Activated B cell treated with CpG ODN at 0.5 μM for 24 hours (primary cell): Measurements from ENCODE around the gene DARS1. TPM values are rescaled to one million over a fixed set of nuclear protein-coding genes. Genes with fewer than 3 reads are reported as not detected.

ENCODE experiments used
- ATAC-seq: fragments of 200-7000 bp; cut with Tn5 transposase; one replicate; pipeline ENCODE4 v1.10.0; 2021; ENCODE audit warnings: low read depth, mild to moderate bottlenecking, moderate library complexity
- CTCF ChIA-PET: fragments of 350-600 bp; sonication (Branson Sonifier 250); formaldehyde crosslinking; loops from one replicate; lab custom pipeline; 2021; ENCODE audit warnings: antibody characterized with exemption; lab: Charles Lee
- POLR2A ChIA-PET: fragments of 350-600 bp; sonication (Branson Sonifier 250); formaldehyde crosslinking; loops from one replicate; lab custom pipeline; 2021; ENCODE audit warnings: antibody characterized with exemption; lab: Charles Lee
- DNase-seq: peaks from one replicate; pipeline ENCODE4 v3.0.0; 2022
- H3K27ac Mint-ChIP-seq: one replicate; pipeline ENCODE4 v1.8.0; 2020; ENCODE audit warnings: mixed read lengths
- H3K27me3 Mint-ChIP-seq: one replicate; pipeline ENCODE4 v1.8.0; 2021; ENCODE audit warnings: mixed read lengths
- H3K36me3 Mint-ChIP-seq: one replicate; pipeline ENCODE4 v1.8.0; 2021; ENCODE audit warnings: low read depth, mixed read lengths
- H3K4me1 Mint-ChIP-seq: one replicate; pipeline ENCODE4 v1.8.0; 2021; ENCODE audit warnings: mixed read lengths
- H3K4me3 Mint-ChIP-seq: one replicate; pipeline ENCODE4 v1.8.0; 2020; ENCODE audit warnings: mild to moderate bottlenecking, mixed read lengths
- H3K9me3 Mint-ChIP-seq: one replicate; pipeline ENCODE4 v1.8.0; 2020; ENCODE audit warnings: mixed read lengths
- CTCF ChIP-seq: fragments of 200-600 bp; IDR thresholded peaks from one replicate; pipeline ENCODE4 v1.8.0; 2022; ENCODE audit warnings: antibody characterized with exemption, mild to moderate bottlenecking
- intact Hi-C: fragments of 100-400 bp; cut with micrococcal nuclease; formaldehyde crosslinking; loops from one replicate; pipeline ENCODE4 v1.15.1; 2024
- total RNA-seq: library from RNA; stranded (reverse); gene quantifications from 2 replicates; pipeline ENCODE4 v1.2.3, GENCODE V29; 2022

The DARS1 gene
- total RNA-seq, 1 donor from 2014 or later, result 96.3 TPM

- peak; percentile 61 for ATAC-seq
Measured at GRCh38 chr2:135916207-135916606, 69.2 kb downstream of the DARS1 start.

GRCh38 chr2:135914485-135914884 lies 70.9 kb downstream of the DARS1 start:
- ATAC-seq, result no peak
- no peak for DNase-seq
- intact Hi-C loops, result loop anchor here (10.0 kb wide), 2 partner anchors 750 to 820 kb away; no protein-coding TSS in a partner anchor
- H3K4me3 Mint-ChIP-seq, result no peak overlapping the region
- CTCF ChIA-PET, result interaction anchor here (0.9 to 6.9 kb wide), 12 partner anchors 10 to 823 kb away, joined by 3 to 298 read pairs (median 5); no protein-coding TSS in a partner anchor
- POLR2A ChIA-PET, result interaction anchor here (0.8 to 1.9 kb wide), 5 partner anchors 142 to 470 kb away, joined by 3 to 17 read pairs (median 5); no protein-coding TSS in a partner anchor
- H3K27me3 Mint-ChIP-seq, result no peaks in the 10 kb centered on the region
- TF ChIP-seq CTCF, result no peak
- peaks cover 44% of the 10 kb centered on the region for H3K36me3 Mint-ChIP-seq
- H3K27ac Mint-ChIP-seq, result no peak overlapping the region
- H3K4me1 Mint-ChIP-seq, result peaks cover 6% of the 10 kb centered on the region
- H3K9me3 Mint-ChIP-seq, result no peaks in the 10 kb centered on the region

More at GRCh38 chr2:135916207-135916606, 69.2 kb downstream of the DARS1 start:
- CTCF ChIA-PET, result interaction anchor here (1.6 to 6.9 kb wide), 2 partner anchors 214 to 466 kb away, joined by 3 to 298 read pairs; no protein-coding TSS in a partner anchor
- DNase-seq, result no peak
- Mint-ChIP-seq H3K9me3 (no peaks in the 10 kb centered on the region), H3K36me3 (peaks cover 38% of the 10 kb centered on the region), H3K4me1 (peaks cover 6% of the 10 kb centered on the region), H3K27ac (no peak overlapping the region), H3K4me3 (no peak overlapping the region), H3K27me3 (no peaks in the 10 kb centered on the region)
- POLR2A ChIA-PET, result no interaction called here
- intact Hi-C loops, result loop anchor here (1.0 to 10.0 kb wide), 9 partner anchors 200 to 819 kb away; no protein-coding TSS in a partner anchor
- TF ChIP-seq CTCF, result peak; percentile 82

GRCh38 chr2:135913727-135914365 lies 71.6 kb downstream of the DARS1 start:
- intact Hi-C loops, result loop anchor here (1.0 to 10.0 kb wide), 3 partner anchors 509 to 821 kb away; no protein-coding TSS in a partner anchor
- peaks cover 6% of the 10 kb centered on the region for H3K4me1 Mint-ChIP-seq
- CTCF ChIA-PET, result interaction anchor here (0.6 to 6.9 kb wide), 19 partner anchors 10 to 823 kb away, joined by 3 to 298 read pairs (median 5); no protein-coding TSS in a partner anchor
- DNase-seq (no peak), ATAC-seq (peak; percentile 64)
- POLR2A ChIA-PET, result interaction anchor here (0.6 to 1.9 kb wide), 8 partner anchors 85 to 471 kb away, joined by 3 to 17 read pairs (median 4); no protein-coding TSS in a partner anchor
- no peak overlapping the region for H3K27ac Mint-ChIP-seq
- peaks cover 48% of the 10 kb centered on the region for H3K36me3 Mint-ChIP-seq
- no peak overlapping the region for H3K4me3 Mint-ChIP-seq
- H3K27me3 Mint-ChIP-seq, result no peaks in the 10 kb centered on the region
- TF ChIP-seq CTCF, result peak; percentile 87
- H3K9me3 Mint-ChIP-seq, result no peaks in the 10 kb centered on the region

GRCh38 chr2:135909976-135910375 lies 75.5 kb downstream of the DARS1 start:
- ATAC-seq (no peak), DNase-seq (no peak)
- Mint-ChIP-seq H3K36me3 (peaks cover 70% of the 10 kb centered on the region), H3K4me3 (no peak overlapping the region), H3K9me3 (no peaks in the 10 kb centered on the region), H3K4me1 (peaks cover 1% of the 10 kb centered on the region), H3K27me3 (no peaks in the 10 kb centered on the region), H3K27ac (no peak overlapping the region)
- no peak for TF ChIP-seq CTCF
- POLR2A ChIA-PET, result no interaction called here
- CTCF ChIA-PET, result interaction anchor here (2.0 kb wide), 1 partner anchor 475 kb away, joined by 15 read pairs; no protein-coding TSS in a partner anchor
- intact Hi-C loops, result loop anchor here (10.0 kb wide), 2 partner anchors 755 to 825 kb away; no protein-coding TSS in a partner anchor

- H3K27ac Mint-ChIP-seq, result no peak overlapping the region
Measured at GRCh38 chr2:135905679-135906078, 79.7 kb downstream of the DARS1 start.

More at GRCh38 chr2:135905679-135906078, 79.7 kb downstream of the DARS1 start:
- Mint-ChIP-seq H3K4me3 (no peak overlapping the region), H3K36me3 (peaks cover 65% of the 10 kb centered on the region), H3K27me3 (no peaks in the 10 kb centered on the region), H3K9me3 (no peaks in the 10 kb centered on the region), H3K4me1 (no peaks in the 10 kb centered on the region)
- intact Hi-C loops, result no loop called here
- no peak for TF ChIP-seq CTCF
- ATAC-seq (no peak), DNase-seq (no peak)
- POLR2A ChIA-PET, result no interaction called here
- CTCF ChIA-PET, result interaction anchor here (1.2 kb wide), 1 partner anchor 479 kb away, joined by 4 read pairs; no protein-coding TSS in a partner anchor
